ENCODE data around the gene OMP.

The OMP gene

DNA sequence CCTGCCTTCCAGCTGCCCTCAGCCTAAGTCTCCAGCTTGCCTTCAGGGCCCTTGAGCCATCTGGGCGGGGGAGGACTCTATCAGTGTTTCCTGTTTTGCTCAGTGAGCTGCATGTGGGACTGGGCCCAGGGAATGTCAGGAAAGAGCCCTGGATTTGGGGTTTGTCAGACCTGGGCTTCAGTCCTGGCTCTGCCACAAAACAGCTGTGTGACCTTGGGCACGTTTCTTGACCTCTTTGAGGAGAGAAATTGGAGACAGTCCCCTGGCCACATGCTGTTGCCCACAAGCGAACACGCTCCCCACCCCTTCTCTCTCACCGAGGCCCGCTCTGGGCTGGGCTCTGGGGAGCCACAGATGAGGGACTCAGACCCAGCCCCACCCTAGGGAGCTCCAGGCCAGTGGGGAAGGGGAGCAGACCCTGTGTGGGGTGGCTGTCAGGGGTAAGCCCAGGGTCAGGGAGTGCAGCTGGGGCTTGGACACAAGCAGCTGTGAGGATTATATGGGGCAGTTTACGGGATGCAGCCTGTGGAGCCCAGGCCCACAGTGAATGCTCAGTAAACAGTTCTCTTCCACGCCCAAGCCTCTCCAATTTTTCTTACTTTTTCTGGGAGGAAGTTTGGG is 37.7 kb downstream of the OMP start:
- TF ChIP-seq POLR2AphosphoS5 (IDR thresholded peaks at IDR 0.05; ENCODE audit: low read depth, low read length), result no peak
- TF ChIP-seq SPI1 (IDR thresholded peaks at IDR 0.05; ENCODE audit: low read depth, low read length), result no peak
- no peak for TF ChIP-seq POU2F2 (IDR thresholded peaks at IDR 0.05; ENCODE audit: low read depth, low read length)
- TF ChIP-seq PAX5 (IDR thresholded peaks at IDR 0.05; ENCODE audit: insufficient read depth, low read length, severe bottlenecking), result no peak
- no peak for TF ChIP-seq TAF1 (IDR thresholded peaks at IDR 0.05; ENCODE audit: low read depth, low read length)
- no peak for TF ChIP-seq POLR2A (IDR thresholded peaks at IDR 0.05; ENCODE audit: low read depth, low read length)
- no peak for FAIRE-seq
- DNase-seq (ENCODE audit: insufficient read length, low spot score), result no peak

GRCh38 chr11:77141034-77141433 is 38.4 kb downstream of the OMP start:
- DNase-seq (ENCODE audit: insufficient read length, low spot score) (no peak), FAIRE-seq (no peak)
- TF ChIP-seq POLR2AphosphoS5 (IDR thresholded peaks at IDR 0.05; ENCODE audit: low read depth, low read length) (no peak), POLR2A (IDR thresholded peaks at IDR 0.05; ENCODE audit: low read depth, low read length) (no peak), PAX5 (IDR thresholded peaks at IDR 0.05; ENCODE audit: insufficient read depth, low read length, severe bottlenecking) (no peak)

DNA sequence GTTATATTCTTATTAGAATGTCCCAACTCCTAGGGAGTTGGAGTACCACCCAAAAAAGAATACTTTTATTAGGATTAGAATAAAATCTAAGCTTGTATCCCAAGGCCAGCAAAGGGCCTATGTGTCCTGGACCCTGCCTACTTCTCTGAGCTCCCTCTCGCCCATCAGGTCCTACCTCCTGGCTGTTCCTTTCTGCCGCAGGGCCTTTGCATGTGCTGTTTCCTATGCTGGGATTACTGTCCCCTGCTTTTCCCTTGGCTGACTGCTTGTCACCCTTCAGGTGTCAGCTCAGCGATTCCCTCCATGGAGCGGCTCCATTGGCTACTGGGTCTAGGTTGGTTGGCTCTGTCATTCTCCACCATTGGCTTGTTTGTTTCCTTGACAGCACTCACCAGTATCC is 38.8 kb downstream of the OMP start:
- TF ChIP-seq POLR2AphosphoS5 (IDR thresholded peaks at IDR 0.05; ENCODE audit: low read depth, low read length), result no peak
- TF ChIP-seq PAX5 (IDR thresholded peaks at IDR 0.05; ENCODE audit: insufficient read depth, low read length, severe bottlenecking), result no peak
- no peak for TF ChIP-seq SPI1 (IDR thresholded peaks at IDR 0.05; ENCODE audit: low read depth, low read length)
- no peak for TF ChIP-seq POU2F2 (IDR thresholded peaks at IDR 0.05; ENCODE audit: low read depth, low read length)
- no peak for TF ChIP-seq POLR2A (IDR thresholded peaks at IDR 0.05; ENCODE audit: low read depth, low read length)
- no peak for TF ChIP-seq TAF1 (IDR thresholded peaks at IDR 0.05; ENCODE audit: low read depth, low read length)
- DNase-seq (ENCODE audit: insufficient read length, low spot score) (no peak), FAIRE-seq (no peak)

DNA sequence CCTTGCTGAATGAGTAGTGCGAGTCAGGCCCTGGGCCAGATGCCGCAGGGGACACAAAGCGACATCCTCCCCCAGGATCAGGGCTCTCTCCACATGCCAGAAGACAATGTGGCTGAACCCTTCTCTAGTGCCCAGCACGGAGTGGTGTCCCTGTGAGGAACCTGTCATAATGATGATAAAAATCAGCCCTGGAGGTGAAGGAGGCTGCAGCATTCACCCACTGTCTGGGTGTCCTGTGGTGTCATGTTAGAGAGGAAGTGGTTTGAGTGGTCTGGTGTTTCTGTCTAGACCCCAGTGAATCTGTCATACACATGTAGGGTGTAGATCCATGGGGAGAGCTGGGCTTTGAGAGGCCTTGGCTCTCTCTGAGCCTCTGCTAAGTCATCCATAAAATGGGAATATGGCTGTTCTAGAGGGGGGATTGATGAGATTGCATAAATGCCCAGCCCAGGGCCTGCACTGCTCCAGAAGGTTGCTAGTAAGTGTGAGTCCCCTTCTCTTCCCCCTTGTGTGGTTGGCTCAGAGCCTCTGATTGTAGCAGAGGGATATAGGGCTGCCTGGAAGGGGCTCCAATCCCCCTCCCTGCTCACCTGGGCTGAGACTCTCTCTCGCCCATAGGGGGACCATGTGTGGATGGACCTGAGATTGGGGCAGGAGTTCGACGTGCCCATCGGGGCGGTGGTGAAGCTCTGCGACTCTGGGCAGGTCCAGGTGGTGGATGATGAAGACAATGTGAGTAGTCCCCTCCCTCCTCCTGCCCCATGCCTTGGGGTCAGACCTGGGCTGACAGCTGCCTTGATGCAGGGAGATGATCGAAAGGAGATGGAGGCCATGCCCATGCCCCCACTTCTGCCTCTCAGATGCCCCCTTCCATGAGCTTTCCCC is 39.7 kb downstream of the OMP start:
- DNase-seq (ENCODE audit: insufficient read length, low spot score), result no peak
- TF ChIP-seq SPI1 (IDR thresholded peaks at IDR 0.05; ENCODE audit: low read depth, low read length) (peak; percentile 80), POU2F2 (IDR thresholded peaks at IDR 0.05; ENCODE audit: low read depth, low read length) (no peak)
- FAIRE-seq, result peak; percentile 71

DNA sequence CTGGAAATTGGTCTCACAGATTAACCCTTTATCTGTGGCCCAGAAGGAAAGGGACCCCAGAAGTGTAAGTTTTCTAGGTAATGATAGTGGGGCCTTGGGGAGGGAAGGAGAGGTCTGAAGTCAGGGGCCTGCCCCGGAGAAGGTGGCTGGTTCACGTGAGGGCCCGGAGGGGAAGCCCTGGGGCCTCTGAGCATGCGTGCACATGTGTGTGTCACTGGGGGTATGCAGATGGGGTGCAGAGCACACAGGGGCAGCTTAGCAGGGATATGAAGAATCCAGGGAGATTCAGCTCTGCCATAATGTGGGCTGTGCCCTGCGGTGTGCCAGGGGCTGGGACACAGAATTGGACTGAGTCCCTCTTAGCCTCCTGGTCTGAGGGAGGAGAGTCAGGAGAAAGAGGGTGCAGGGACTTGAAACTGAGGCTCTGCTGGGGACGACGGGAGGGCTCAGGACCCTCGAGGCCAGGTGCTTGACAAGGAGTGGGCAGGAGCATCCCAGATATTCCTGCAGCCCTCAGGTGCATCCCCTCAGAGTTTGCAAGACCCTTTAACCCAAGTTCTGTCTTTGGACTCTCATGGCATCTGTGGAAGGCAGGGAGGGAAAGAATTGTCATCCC is 40.9 kb downstream of the OMP start:
- no peak for FAIRE-seq
- TF ChIP-seq SPI1 (IDR thresholded peaks at IDR 0.05; ENCODE audit: low read depth, low read length) (no peak), POU2F2 (IDR thresholded peaks at IDR 0.05; ENCODE audit: low read depth, low read length) (no peak), TAF1 (IDR thresholded peaks at IDR 0.05; ENCODE audit: low read depth, low read length) (no peak), POLR2A (IDR thresholded peaks at IDR 0.05; ENCODE audit: low read depth, low read length) (no peak), POLR2AphosphoS5 (IDR thresholded peaks at IDR 0.05; ENCODE audit: low read depth, low read length) (no peak), PAX5 (IDR thresholded peaks at IDR 0.05; ENCODE audit: insufficient read depth, low read length, severe bottlenecking) (no peak)
- DNase-seq (ENCODE audit: insufficient read length, low spot score), result no peak

GRCh38 chr11:77144196-77144856 is 41.7 kb downstream of the OMP start:
- FAIRE-seq (no peak), DNase-seq (ENCODE audit: insufficient read length, low spot score) (no peak)
- TF ChIP-seq POLR2AphosphoS5 (IDR thresholded peaks at IDR 0.05; ENCODE audit: low read depth, low read length) (no peak), POU2F2 (IDR thresholded peaks at IDR 0.05; ENCODE audit: low read depth, low read length) (no peak), POLR2A (IDR thresholded peaks at IDR 0.05; ENCODE audit: low read depth, low read length) (no peak), TAF1 (IDR thresholded peaks at IDR 0.05; ENCODE audit: low read depth, low read length) (no peak), PAX5 (IDR thresholded peaks at IDR 0.05; ENCODE audit: insufficient read depth, low read length, severe bottlenecking) (no peak), SPI1 (IDR thresholded peaks at IDR 0.05; ENCODE audit: low read depth, low read length) (no peak)

DNA sequence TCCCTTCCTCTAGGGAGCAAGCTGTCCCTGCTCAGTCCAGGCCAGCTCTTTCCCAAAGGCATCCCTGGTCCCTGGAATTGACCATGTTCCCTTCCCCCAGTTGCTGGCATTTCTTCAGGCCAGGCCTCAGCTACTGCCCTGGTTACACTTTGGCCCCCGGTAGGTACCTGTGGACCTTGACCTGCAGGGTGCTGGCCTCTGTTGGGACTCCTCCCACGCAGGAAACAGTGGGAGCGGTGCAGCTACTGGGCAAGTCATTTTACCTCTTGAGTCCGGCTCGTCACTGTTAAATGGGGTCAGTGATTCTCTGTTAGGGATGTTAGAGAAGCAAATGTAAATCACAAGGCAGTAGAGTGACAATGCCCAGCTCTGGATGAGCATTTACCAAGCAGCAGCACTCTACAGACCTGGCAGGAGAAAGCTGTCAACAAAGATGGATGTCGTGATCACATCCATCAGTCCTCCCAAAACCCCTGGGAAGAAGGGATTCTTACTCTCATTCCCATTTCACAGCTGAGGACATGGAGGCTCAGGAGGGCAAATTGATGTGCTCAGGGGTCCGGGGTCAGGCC is 42.3 kb downstream of the OMP start:
- TF ChIP-seq POU2F2 (IDR thresholded peaks at IDR 0.05; ENCODE audit: low read depth, low read length) (no peak), POLR2AphosphoS5 (IDR thresholded peaks at IDR 0.05; ENCODE audit: low read depth, low read length) (no peak), TAF1 (IDR thresholded peaks at IDR 0.05; ENCODE audit: low read depth, low read length) (no peak), POLR2A (IDR thresholded peaks at IDR 0.05; ENCODE audit: low read depth, low read length) (no peak), SPI1 (IDR thresholded peaks at IDR 0.05; ENCODE audit: low read depth, low read length) (no peak), PAX5 (IDR thresholded peaks at IDR 0.05; ENCODE audit: insufficient read depth, low read length, severe bottlenecking) (no peak)
- FAIRE-seq (no peak), DNase-seq (ENCODE audit: insufficient read length, low spot score) (no peak)

DNA sequence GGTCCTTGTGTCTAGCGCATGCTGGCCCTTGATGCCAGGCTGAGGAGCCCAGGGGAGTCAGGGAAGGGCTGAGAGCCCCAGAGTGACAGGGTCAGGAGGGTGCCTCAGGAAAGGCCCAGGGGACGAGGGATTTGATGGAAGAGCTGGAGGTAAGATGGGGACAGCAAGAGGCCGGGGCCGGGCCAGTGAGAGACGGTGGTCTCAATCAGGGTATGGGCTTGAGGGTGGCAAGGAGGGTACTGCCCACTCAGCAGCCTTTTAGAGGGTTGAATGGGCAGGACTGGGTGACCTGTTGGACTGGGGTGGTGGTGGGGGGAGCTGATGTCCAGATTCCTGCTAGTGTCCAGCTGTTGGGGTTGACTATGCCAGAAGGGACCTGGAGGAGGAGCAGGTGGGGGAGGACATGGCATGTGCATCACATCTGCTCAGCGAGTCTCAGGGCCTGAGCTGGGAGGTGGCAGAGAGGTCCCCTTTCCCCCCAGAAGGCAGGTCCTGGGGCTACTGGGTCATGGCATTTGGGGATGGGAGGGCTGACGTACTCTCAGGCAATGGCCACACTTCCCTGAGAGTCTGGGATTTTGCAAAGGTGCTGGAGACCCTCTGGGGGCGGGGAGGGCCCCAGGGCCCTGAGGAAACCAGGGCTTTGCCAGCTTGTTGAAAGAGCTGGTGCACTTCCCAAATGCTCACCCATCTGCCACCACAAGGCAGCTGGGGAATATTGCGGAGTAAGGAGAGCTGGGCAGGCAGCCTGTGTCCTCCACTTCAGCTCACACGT is 43.8 kb downstream of the OMP start:
- TF ChIP-seq POLR2AphosphoS5 (IDR thresholded peaks at IDR 0.05; ENCODE audit: low read depth, low read length) (no peak), POU2F2 (IDR thresholded peaks at IDR 0.05; ENCODE audit: low read depth, low read length) (no peak), SPI1 (IDR thresholded peaks at IDR 0.05; ENCODE audit: low read depth, low read length) (no peak), TAF1 (IDR thresholded peaks at IDR 0.05; ENCODE audit: low read depth, low read length) (no peak), PAX5 (IDR thresholded peaks at IDR 0.05; ENCODE audit: insufficient read depth, low read length, severe bottlenecking) (no peak), POLR2A (IDR thresholded peaks at IDR 0.05; ENCODE audit: low read depth, low read length) (no peak)
- FAIRE-seq, result no peak
- no peak for DNase-seq (ENCODE audit: insufficient read length, low spot score)

Measured in GM12891 (cell line).